HG02642 (cell line): ENCODE measurements around the gene EPHB4.

ENCODE experiments used
- ATAC-seq: cut with Tn5 transposase; IDR thresholded peaks from one replicate; pipeline ENCODE4 v1.9.1; 2021; ENCODE audit warnings: mild to moderate bottlenecking; ENCODE audit not compliant: unreplicated experiment, poor library complexity

Gene EPHB4

GRCh38 chr7:100827330-100828226 is at the start of gene EPHB4:
Gene EPHB4, minus strand, starts transcription at chr7:100827523. Its CDS starts 493 bp downstream, at chr7:100827030.
- ATAC-seq = no peak

GRCh38 chr7:100875356-100875751 is 48.0 kb upstream of the EPHB4 start:
- peak; percentile 25 for ATAC-seq

- peak; percentile 93 for ATAC-seq
Observed at GRCh38 chr7:100874577-100875355, 47.4 kb upstream of the EPHB4 start, which contains the start of gene SRRT. Gene SRRT, plus strand, starts transcription at chr7:100875103. Its CDS starts 488 bp downstream, at chr7:100875591.

DNA sequence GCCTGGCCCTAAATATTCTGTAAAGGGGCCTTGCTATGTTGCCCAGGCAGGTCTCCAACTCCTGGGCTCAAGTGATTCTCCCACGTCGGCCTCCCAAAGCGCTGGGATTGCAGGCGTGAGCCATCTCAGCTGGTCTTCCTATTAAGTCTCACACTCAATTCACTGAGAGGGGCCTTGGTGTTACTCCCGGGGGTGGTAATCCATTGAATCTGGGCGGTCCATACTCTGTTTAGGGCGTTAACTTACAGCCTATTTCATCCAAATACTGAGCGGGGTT is 46.9 kb upstream of the EPHB4 start:
- no peak for ATAC-seq

GRCh38 chr7:100873599-100874299 is 46.4 kb upstream of the EPHB4 start:
- no peak for ATAC-seq

GRCh38 chr7:100867776-100868485 is 40.6 kb upstream of the EPHB4 start:
- ATAC-seq = peak; percentile 9

DNA sequence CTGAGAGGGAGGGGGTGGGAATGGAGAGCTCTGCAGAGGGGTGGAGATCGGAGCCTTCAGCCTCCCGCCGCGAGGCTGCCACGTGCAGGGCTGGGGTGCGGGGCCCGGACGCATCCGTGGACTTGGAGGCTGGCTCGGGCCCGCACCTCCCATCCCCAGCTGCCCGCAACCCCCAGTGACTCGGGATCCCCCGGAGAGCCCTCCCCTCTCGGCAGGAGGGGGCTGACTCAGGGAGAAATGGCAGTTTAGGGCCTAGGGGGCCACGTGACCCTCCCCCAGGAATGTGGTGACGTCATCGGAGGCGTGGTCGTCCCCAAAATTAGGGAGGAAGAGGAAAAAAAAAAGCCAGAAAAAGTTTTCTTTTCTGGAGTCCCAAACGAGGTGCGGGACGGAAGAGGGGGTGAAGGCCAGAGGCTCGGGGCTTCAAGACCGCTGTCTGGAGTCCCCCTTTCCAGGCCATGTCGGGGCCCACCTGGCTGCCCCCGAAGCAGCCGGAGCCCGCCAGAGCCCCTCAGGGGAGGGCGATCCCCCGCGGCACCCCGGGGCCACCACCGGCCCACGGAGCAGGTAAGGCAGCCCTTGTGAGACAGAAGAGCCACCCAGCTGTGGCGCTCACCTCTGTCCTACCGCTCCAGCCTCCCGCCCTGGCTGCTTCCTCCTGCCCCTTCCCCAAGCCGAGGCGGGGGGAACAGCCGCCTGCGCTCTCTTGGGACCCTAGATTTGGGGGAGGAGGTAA is 39.9 kb upstream of the EPHB4 start, which contains the start of gene TRIP6:
TRIP6 (plus strand) TSS at position 348 of the 736 bp plus-strand sequence; CDS start at position 459, 111 bp downstream.
- ATAC-seq = peak; percentile 49

- no peak for ATAC-seq
Observed at GRCh38 chr7:100866729-100867039, 39.4 kb upstream of the EPHB4 start.

DNA sequence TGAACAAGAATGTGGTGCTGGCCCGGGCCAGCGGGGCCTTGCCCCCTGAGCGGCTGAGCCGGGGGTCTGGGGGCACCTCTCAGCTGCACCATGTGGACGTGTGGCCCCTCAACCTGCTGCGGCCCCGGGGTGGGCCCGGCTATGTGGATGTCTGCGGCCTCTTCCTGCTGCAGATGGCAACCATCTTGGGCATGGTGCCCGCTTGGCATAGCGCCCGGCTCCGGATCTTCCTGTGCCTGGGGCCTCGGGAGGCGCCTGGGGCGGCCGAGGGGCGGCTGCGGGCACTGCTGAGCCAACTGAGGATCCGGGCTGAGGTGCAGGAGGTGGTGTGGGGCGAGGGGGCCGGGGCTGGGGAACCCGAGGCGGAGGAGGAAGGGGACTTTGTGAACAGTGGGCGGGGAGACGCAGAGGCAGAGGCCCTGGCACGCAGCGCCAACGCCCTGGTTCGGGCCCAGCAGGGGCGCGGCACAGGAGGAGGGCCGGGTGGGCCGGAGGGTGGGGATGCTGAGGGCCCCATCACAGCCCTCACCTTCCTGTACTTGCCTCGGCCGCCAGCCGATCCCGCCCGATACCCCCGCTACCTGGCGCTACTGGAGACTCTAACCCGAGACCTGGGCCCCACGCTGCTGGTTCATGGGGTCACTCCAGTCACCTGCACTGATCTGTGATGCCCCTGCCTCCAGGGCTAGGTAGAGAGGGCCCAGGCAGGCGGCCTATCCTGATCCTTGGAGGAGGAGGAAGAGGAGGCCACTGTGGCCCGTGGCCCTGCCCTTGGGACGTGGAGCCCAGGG is 38.8 kb upstream of the EPHB4 start:
- ATAC-seq = no peak

DNA sequence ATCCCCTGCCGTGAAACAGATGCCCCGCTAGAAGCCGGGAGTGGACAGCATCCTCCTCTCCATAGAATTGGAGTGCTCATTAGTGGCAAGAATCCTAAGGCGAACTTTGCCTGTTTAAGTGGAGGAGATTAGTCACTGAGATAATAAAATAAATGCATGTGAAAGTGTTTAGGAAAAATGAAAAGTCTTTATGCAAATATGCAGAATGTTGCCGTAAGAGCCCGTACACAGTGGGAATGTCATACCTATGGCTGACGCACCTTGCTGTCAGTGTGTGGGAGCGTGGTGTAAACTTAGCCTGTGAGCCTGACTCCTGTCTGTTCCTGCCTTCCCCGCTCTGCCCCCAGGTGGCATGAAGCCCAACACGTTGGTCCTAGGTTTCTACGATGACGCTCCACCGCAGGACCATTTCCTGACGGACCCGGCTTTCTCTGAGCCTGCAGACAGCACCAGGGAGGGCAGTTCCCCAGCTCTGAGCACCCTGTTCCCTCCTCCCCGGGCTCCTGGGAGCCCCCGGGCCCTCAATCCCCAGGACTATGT is 38.1 kb upstream of the EPHB4 start:
- ATAC-seq = no peak

- no peak for ATAC-seq
Observed at GRCh38 chr7:100864263-100864845, 37.0 kb upstream of the EPHB4 start.

DNA sequence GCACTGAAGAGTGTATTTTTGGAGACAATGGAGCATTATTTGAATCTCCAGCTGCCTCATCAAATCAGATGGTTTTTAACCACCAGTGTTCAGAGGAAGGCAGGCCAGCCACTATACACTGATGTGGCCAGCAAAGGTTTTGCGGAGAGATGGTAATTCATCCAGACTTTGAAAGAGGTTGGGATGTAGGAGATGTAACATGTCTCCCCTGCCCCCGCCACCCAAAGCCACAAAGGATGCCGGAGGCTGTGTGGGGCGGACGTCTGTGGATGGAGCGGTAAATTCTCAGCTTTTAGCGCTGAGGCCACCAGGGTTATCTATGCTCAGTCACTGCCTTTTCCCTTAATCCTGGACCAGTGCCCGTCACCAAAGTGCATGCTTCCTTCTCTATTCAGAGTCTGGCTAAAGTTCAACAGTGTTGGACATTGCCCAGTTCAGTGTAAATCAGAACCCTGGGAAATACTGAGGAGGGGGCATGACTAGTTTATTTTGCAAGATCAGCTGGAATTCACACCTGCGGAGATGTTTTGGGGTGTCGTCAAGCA is 36.2 kb upstream of the EPHB4 start:
- no peak for ATAC-seq

DNA sequence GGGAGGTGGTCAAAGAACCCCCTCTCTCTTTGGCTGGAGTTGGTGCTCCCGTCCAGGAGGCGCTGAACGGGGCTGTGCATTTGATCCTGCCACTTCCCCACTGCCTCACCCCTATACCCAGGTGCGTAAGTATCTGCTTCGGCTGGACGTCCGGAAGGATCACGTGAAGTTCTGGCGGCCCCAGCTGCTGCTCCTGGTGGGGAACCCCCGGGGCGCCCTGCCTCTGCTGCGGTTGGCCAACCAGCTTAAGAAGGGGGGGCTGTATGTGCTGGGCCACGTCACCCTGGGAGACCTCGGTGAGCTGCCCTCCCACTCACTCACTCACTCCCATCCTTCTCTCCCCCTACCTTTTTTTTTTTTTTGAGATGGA is 34.3 kb upstream of the EPHB4 start:
- no peak for ATAC-seq

- ATAC-seq = no peak
Observed at GRCh38 chr7:100860702-100861615, 33.6 kb upstream of the EPHB4 start.

- no peak for ATAC-seq
Observed at GRCh38 chr7:100859856-100860255, 32.5 kb upstream of the EPHB4 start.

GRCh38 chr7:100856871-100857282 is 29.6 kb upstream of the EPHB4 start:
- no peak for ATAC-seq

DNA sequence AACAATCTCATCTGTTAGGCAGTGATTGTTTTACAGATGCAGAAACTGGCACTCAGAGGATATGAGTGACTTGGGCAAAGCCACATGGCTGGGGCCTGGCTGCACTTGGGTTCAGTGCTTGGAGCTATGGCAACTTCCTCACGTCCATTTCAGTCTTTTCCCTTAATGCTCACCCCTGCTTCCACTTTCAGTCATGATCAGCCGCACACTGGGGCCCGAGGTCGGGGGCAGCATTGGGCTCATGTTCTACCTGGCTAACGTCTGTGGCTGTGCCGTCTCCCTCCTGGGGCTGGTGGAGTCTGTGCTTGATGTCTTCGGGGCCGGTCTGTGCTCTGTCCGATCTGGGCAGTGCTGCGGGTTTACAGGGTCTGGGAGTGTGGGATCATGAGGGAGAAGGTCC is 28.2 kb upstream of the EPHB4 start:
- ATAC-seq = no peak
